K562 (cell line): ENCODE measurements around the gene TRIM24. TPM values are rescaled to one million over a fixed set of nuclear protein-coding genes. Genes with fewer than 3 reads are reported as not detected.

Experiments used
- ATAC-seq: fragments of 200-7000 bp; cut with Tn5 transposase; 3 replicates; pipeline ENCODE4 v1.9.1; 2020; ENCODE audit warnings: moderate library complexity
- BruUV-seq: library from RNA; stranded (reverse); fragments of 400-500 nt; replicated peaks from 2 replicates; lab custom pipeline; 2021; lab: Mats Ljungman, UMichigan
- CTCF ChIA-PET: fragments of 300-600 bp; formaldehyde crosslinking; extraction: SDS; loops from one replicate; lab custom pipeline; 2021; ENCODE audit warnings: low intra/inter-chr PET ratio; lab: Yijun Ruan, JAX
- POLR2A ChIA-PET: fragments of 300-600, 350-650 bp; sonication (Branson Sonifier 250); formaldehyde crosslinking; extraction: SDS; loops from one replicate; lab custom pipeline; 2021; ENCODE audit warnings: antibody characterized with exemption, inconsistent platforms; lab: Yijun Ruan, JAX
- DNase-seq, 4 experiments: peaks; one replicate each; pipeline versions ENCODE4 v3.0.0 to v3.0.0-alpha.2; 2011 to 2018; ENCODE audit warnings: low spot score in 3 of 4, mixed read lengths in 3 of 4; ENCODE audit errors: extremely low read depth in 1 of 4
- FAIRE-seq: peaks from 2 replicates; lab custom pipeline; 2011; peaks lifted over from hg19 to GRCh38; lab: Jason Lieb, UNC
- H2AFZ ChIP-seq: 2 replicates; pipeline ENCODE4 v1.6.0; 2011; ENCODE audit warnings: low read depth, low read length, control low read depth, inconsistent platforms
- H3K27ac ChIP-seq: fragments of 200-600 bp; 3 replicates; pipeline ENCODE4 v1.8.0; 2011; ENCODE audit warnings: low read depth, mild to moderate bottlenecking, control low read depth, inconsistent platforms, low read length, moderate library complexity, mixed read lengths; ENCODE audit errors: extremely low read depth
- H3K27me3 ChIP-seq, 2 experiments: fragments of 300-600 bp in 1 of 2; 2 replicates in 1 of 2; 3 replicates in 1 of 2; pipeline versions ENCODE4 v1.6.0 to v1.8.0; 2011; ENCODE audit warnings: inconsistent platforms in 2 of 2, low read length in 2 of 2, mild to moderate bottlenecking in 1 of 2, mixed read lengths in 1 of 2, moderate library complexity in 1 of 2; ENCODE audit not compliant: control insufficient read depth in 2 of 2, insufficient read depth in 2 of 2
- H3K36me3 ChIP-seq: fragments of 300-600 bp; 3 replicates; pipeline ENCODE4 v1.8.0; 2011; ENCODE audit warnings: mild to moderate bottlenecking, low read length, inconsistent platforms; ENCODE audit not compliant: control insufficient read depth, insufficient read depth
- H3K4me1 ChIP-seq, 2 experiments: fragments of 200-600 bp in 1 of 2; replicated peaks in 1 of 2; 2 replicates in 1 of 2; 3 replicates in 1 of 2; pipeline versions ENCODE4 v1.5.1 to v1.8.0; 2011; ENCODE audit warnings: inconsistent platforms in 2 of 2, low read length in 2 of 2, mild to moderate bottlenecking in 1 of 2, mixed read lengths in 1 of 2, moderate library complexity in 1 of 2; ENCODE audit not compliant: control insufficient read depth in 2 of 2, insufficient read depth in 2 of 2
- H3K4me2 ChIP-seq: 2 replicates; pipeline ENCODE4 v1.6.1; 2011; ENCODE audit warnings: low read length, control low read depth, inconsistent platforms, mixed read lengths; ENCODE audit not compliant: insufficient read depth
- H3K4me3 ChIP-seq: fragments of 200-600 bp; sonication (generic), shearing (Covaris generic); 2 replicates; pipeline ENCODE4 v1.5.1; 2016; ENCODE audit warnings: control low read depth, inconsistent platforms
- H3K79me2 ChIP-seq: fragments of 200-600 bp; 3 replicates; pipeline ENCODE4 v1.8.0; 2011; ENCODE audit warnings: low read length, inconsistent platforms; ENCODE audit not compliant: control insufficient read depth, insufficient read depth
- H3K9ac ChIP-seq, 2 experiments: 2 replicates each; pipeline versions ENCODE4 v1.6.0 to v1.6.1; 2011; ENCODE audit warnings: low read depth in 2 of 2, low read length in 2 of 2, control low read depth in 1 of 2, inconsistent platforms in 1 of 2, mild to moderate bottlenecking in 1 of 2, mixed read lengths in 1 of 2; ENCODE audit not compliant: insufficient read depth in 1 of 2
- H3K9me1 ChIP-seq: one replicate; pipeline ENCODE4 v1.6.0; 2011; ENCODE audit warnings: inconsistent platforms, mild to moderate bottlenecking, low read length, moderate library complexity; ENCODE audit not compliant: control insufficient read depth, insufficient read depth
- H3K9me3 ChIP-seq: replicated peaks from 2 replicates; pipeline ENCODE4 v1.5.1; 2011; ENCODE audit warnings: low read depth, low read length, inconsistent platforms; ENCODE audit not compliant: control insufficient read depth, insufficient read depth
- H4K20me1 ChIP-seq: replicated peaks from 2 replicates; pipeline ENCODE4 v1.6.1; 2011; ENCODE audit warnings: low read length, inconsistent platforms, mixed read lengths; ENCODE audit not compliant: control insufficient read depth, insufficient read depth
- CBX1 ChIP-seq: sonication (generic); IDR thresholded peaks from 2 replicates; pipeline ENCODE4 v1.6.1; 2016; ENCODE audit warnings: antibody characterized with exemption, low read depth, mild to moderate bottlenecking
- CBX3 ChIP-seq, 2 experiments: IDR thresholded peaks; 1 replicate in 1 of 2; 2 replicates in 1 of 2; pipeline ENCODE4 v1.6.1; 2012; ENCODE audit warnings: inconsistent platforms in 2 of 2, low read length in 2 of 2, borderline replicate concordance in 1 of 2, control low read depth in 1 of 2
- CC2D1A ChIP-seq: fragments of 450-650 bp; IDR thresholded peaks from 2 replicates; pipeline ENCODE4 v1.6.1; 2017; ENCODE audit warnings: mild to moderate bottlenecking
- DIDO1 ChIP-seq: fragments of 450-650 bp; IDR thresholded peaks from 2 replicates; pipeline ENCODE4 v1.6.1; 2016; ENCODE audit warnings: low read depth, missing biosample characterization, missing genetic modification characterization
- FOXK1 ChIP-seq: sonication (generic); formaldehyde crosslinking; IDR thresholded peaks from 2 replicates; pipeline ENCODE4 v1.8.0; 2022; ENCODE audit warnings: missing genetic modification reagents, mild to moderate bottlenecking, borderline replicate concordance
- FOXM1 ChIP-seq, 2 experiments: fragments of 450-650 bp in 1 of 2; sonication (generic) in 1 of 2; formaldehyde crosslinking in 1 of 2; IDR thresholded peaks; 2 replicates each; pipeline versions ENCODE4 v1.6.1 to v1.9.0; 2017 to 2022; ENCODE audit warnings: low read depth in 2 of 2, mild to moderate bottlenecking in 2 of 2, missing genetic modification reagents in 1 of 2, moderate library complexity in 1 of 2
- MED1 ChIP-seq: sonication (generic); formaldehyde crosslinking; IDR thresholded peaks from 2 replicates; pipeline ENCODE4 v1.8.1; 2023; ENCODE audit warnings: missing genetic modification reagents, borderline replicate concordance
- NCOA1 ChIP-seq: fragments of 450-650 bp; IDR thresholded peaks from 2 replicates; pipeline ENCODE4 v1.6.1; 2016; ENCODE audit warnings: low read depth
- PCBP1 ChIP-seq: fragments of 200-400 bp; formaldehyde crosslinking; IDR thresholded peaks from 2 replicates; pipeline ENCODE4 v1.6.1; 2018; ENCODE audit warnings: mild to moderate bottlenecking, low read depth, low read length; ENCODE audit not compliant: poor library complexity, severe bottlenecking
- POLR2G ChIP-seq: fragments of 200-400 bp; formaldehyde crosslinking; IDR thresholded peaks from 2 replicates; pipeline ENCODE4 v1.6.1; 2017; ENCODE audit warnings: low read depth, mild to moderate bottlenecking, antibody characterized with exemption, low read length, moderate library complexity
- SAFB2 ChIP-seq: fragments of 200-400 bp; formaldehyde crosslinking; IDR thresholded peaks from 2 replicates; pipeline ENCODE4 v1.6.1; 2018; ENCODE audit warnings: borderline replicate concordance, low read length, low read depth, moderate library complexity; ENCODE audit not compliant: severe bottlenecking
- TRIM24 ChIP-seq, 2 experiments: fragments of 450-650 bp; IDR thresholded peaks; 2 replicates each; pipeline ENCODE4 v1.6.1; 2016
- TRIM28 ChIP-seq: fragments of 450-650 bp; IDR thresholded peaks from 2 replicates; pipeline ENCODE4 v1.6.1; 2017
- ZKSCAN3 ChIP-seq: fragments of 250-450 bp; sonication (Bioruptor Pico); IDR thresholded peaks from 2 replicates; pipeline ENCODE4 v1.4.0; 2020
- ZNF316 ChIP-seq: fragments of 450-650 bp; IDR thresholded peaks from 2 replicates; pipeline ENCODE4 v1.6.1; 2016
- ZNF668 ChIP-seq: fragments of 250-450 bp; sonication (Bioruptor Pico); IDR thresholded peaks from 2 replicates; pipeline ENCODE4 v1.8.0; 2022; ENCODE audit warnings: mild to moderate bottlenecking, inconsistent platforms
- WGBS: fragments of 100-300 bp; shearing (Covaris generic); methylation state at CpG from one replicate; pipeline ENCODE4 v1.1.6; 2016; ENCODE audit warnings: low coverage, mixed read lengths; ENCODE audit not compliant: insufficient coverage; ENCODE audit errors: missing lambda C conversion rate; 5-methylcytosine and 5-hydroxymethylcytosine counted together
- in situ Hi-C: fragments of 300-500 bp; cut with MboI; formaldehyde crosslinking; loops from 4 replicates; pipeline ENCODE4 v1.15.0; 2018; ENCODE audit warnings: inconsistent platforms, mixed read lengths
- intact Hi-C: fragments of 100-400 bp; cut with micrococcal nuclease; formaldehyde crosslinking; loops from 2 replicates; pipeline ENCODE4 v1.14.2; 2022
- polyA plus RNA-seq, 8 experiments: library from polyadenylated mRNA; depleted of rRNA in 4 of 8; stranded (reverse) in 5 of 8; unstranded in 3 of 8; fragments of >200 nt; fragmentation: Nextera tagmentation in 2 of 8; fragmentation: Illumina TruSeq in 1 of 8; extraction: Ambion mirVana in 2 of 8; extraction: Trizol in 1 of 8; gene quantifications; 2 replicates each; pipeline versions ENCODE4 v1.2.1 to v1.2.3, GENCODE V29; 2011 to 2014; ENCODE audit warnings: inconsistent platforms in 1 of 8, missing spikeins in 1 of 8
- total RNA-seq, 7 experiments: library from RNA; depleted of rRNA in 6 of 7; stranded (reverse); fragments of >200 nt in 6 of 7; fragmentation: Illumina TruSeq in 2 of 7; extraction: Trizol in 2 of 7; gene quantifications; 2 replicates each; pipeline versions ENCODE4 v1.2.1 to v1.2.3, GENCODE V29; 2011 to 2021; ENCODE audit warnings: low replicate concordance in 1 of 7
- TF ChIP-seq, protein P1 (sequence below): sonication (generic); formaldehyde crosslinking; IDR thresholded peaks from 2 replicates; pipeline ENCODE4 v1.8.0; 2022; ENCODE audit warnings: mild to moderate bottlenecking, missing genetic modification reagents
- TF ChIP-seq, protein P2 (sequence below), 2 experiments: fragments of 450-650 bp in 1 of 2; sonication (generic) in 1 of 2; formaldehyde crosslinking in 1 of 2; IDR thresholded peaks in 1 of 2; conservative IDR thresholded peaks in 1 of 2; 2 replicates each; pipeline versions ENCODE4 v1.6.1 to v1.8.1; 2016 to 2023; ENCODE audit warnings: mild to moderate bottlenecking in 2 of 2, moderate library complexity in 2 of 2, inconsistent platforms in 1 of 2, missing genetic modification reagents in 1 of 2

The TRIM24 gene
- total and polyA plus RNA-seq, 9 of the 15 experiments (the other 6 are each of a cell fraction or from before 2014, with no cell fraction given), result 13.4 to 74.0 (median 41.7) TPM

DNA sequence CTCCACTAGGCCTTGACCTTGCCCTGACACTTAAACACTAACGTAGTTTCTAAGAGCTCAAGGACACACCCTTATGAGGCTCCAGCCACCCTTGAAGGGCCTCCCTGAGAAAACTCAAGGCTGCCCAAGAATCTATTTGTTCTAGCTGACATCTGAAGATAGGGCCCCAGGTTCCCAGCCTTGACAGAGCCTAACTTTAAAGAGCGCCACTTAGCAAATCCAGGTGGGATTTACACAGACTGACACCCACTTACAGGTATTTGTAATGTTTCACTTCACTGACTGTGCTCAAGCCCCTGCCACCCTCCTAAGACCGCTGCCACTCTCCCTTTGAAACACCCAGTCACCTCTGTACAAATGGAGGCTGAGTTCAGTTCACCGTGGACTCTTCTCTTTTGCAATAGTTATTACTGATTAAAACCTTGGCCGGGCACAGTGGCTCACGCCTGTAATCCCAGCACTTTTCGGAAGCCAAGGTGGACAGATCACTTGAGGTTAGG, 150.7 kb downstream of the TRIM24 start (continued):
- TF ChIP-seq FOXK1 (CRISPR knock-in tag) (no peak), TRIM28 (no peak)

DNA sequence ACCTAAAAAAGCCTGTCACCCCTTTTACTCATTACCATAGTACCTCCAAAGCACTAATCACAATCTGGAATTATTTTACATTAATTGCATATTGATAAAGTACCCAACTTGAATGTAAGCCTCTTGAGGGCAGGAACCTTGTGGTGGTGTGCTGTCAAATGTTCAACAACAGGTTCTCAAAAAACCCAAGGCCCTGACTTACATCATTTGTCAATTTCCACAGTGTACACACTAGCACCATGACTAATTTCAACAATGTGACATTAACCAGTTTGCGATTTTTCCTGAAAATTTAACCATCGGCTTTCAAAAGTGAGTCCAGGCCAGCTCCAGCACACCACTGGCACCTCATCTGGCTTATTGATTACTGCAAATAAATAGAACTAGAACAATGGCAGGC, 153.6 kb downstream of the TRIM24 start:
- ATAC-seq, result no peak
- Histone ChIP-seq H3K9me3 (0 out of 2 replicates have a peak, but pooled peaks cover 4% of the 10 kb centered on the region), H3K4me3 (no peak overlapping the region), H3K27ac (no peak overlapping the region), H3K9ac (no peak overlapping the region), H3K79me2 (no peaks in the 10 kb centered on the region), H3K27me3 (peaks cover 2 to 10% of the 10 kb centered on the region in 2 experiments; a peak in 2 of 5 replicates), H2AFZ (no peak overlapping the region), H3K4me1 (peaks cover 0 to 6% of the 10 kb centered on the region in 2 experiments; a peak in 2 of 5 replicates), H3K9me1 (no peaks in the 10 kb centered on the region), H4K20me1 (no peaks in the 10 kb centered on the region), H3K36me3 (no peaks in the 10 kb centered on the region), H3K4me2 (no peak overlapping the region)
- TF ChIP-seq CBX3 (IDR thresholded peaks at IDR 0.05; ENCODE audit: borderline replicate concordance in 1 of 2, low read length in 2 of 2) (peak in 1 of 2 experiments; percentile 53; a peak in 1 of 3 replicates), FOXM1 (IDR thresholded peaks at IDR 0.05; ENCODE audit: low read depth) (no peak), FOXM1 (CRISPR knock-in tag; IDR thresholded peaks at IDR 0.05; ENCODE audit: low read depth) (no peak), POLR2G (no peak), CC2D1A (no peak), NCOA1 (no peak), TRIM28 (peak; percentile 84), DIDO1 (tag) (no peak), CBX1 (0 out of 2 replicates have a peak, but pooled peaks have one; percentile 46), ZNF316 (peak; percentile 86), ZNF668 (CRISPR knock-in tag) (no peak), TRIM24 (IDR thresholded peaks at IDR 0.05) (peak in 1 of 2 experiments; percentile 53; a peak in 1 of 4 replicates), ZKSCAN3 (CRISPR knock-in tag) (no peak), PCBP1 (no peak), SAFB2 (no peak), MED1 (no peak)
- TF ChIP-seq, protein P1, sequence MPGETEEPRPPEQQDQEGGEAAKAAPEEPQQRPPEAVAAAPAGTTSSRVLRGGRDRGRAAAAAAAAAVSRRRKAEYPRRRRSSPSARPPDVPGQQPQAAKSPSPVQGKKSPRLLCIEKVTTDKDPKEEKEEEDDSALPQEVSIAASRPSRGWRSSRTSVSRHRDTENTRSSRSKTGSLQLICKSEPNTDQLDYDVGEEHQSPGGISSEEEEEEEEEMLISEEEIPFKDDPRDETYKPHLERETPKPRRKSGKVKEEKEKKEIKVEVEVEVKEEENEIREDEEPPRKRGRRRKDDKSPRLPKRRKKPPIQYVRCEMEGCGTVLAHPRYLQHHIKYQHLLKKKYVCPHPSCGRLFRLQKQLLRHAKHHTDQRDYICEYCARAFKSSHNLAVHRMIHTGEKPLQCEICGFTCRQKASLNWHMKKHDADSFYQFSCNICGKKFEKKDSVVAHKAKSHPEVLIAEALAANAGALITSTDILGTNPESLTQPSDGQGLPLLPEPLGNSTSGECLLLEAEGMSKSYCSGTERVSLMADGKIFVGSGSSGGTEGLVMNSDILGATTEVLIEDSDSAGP (CRISPR knock-in tag), result no peak
- TF ChIP-seq, protein P2, sequence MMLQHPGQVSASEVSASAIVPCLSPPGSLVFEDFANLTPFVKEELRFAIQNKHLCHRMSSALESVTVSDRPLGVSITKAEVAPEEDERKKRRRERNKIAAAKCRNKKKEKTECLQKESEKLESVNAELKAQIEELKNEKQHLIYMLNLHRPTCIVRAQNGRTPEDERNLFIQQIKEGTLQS (IDR thresholded peaks at IDR 0.05), result no peak
- TF ChIP-seq, protein P2 (CRISPR knock-in tag; conservative IDR thresholded peaks at IDR 0.05), result no peak
- no peak for FAIRE-seq
- no TSS peak for BruUV-seq
- in situ Hi-C loops (no loop called here), intact Hi-C loops (no loop called here)
- POLR2A ChIA-PET, result interaction anchor here (1.2 kb wide), 1 partner anchor 29 kb away, joined by 3 read pairs; no protein-coding TSS in a partner anchor
- CTCF ChIA-PET, result no interaction called here
- DNase-seq, result no peak
- 42% methylated on average over 2 of the region's 2 CpGs for WGBS
